Measurements from ENCODE around the gene CHRM1. TPM values are rescaled to one million over a fixed set of nuclear protein-coding genes. Genes with fewer than 3 reads are reported as not detected.

Gene CHRM1
- total RNA-seq, 1 experiment from 2014 or later, result not detected

Other genes starting within 250 kb of the CHRM1 start
- gene UQCC3, start 249.7 kb downstream of the CHRM1 start, total RNA-seq (2021), result 11.1 and 12.3 TPM in 2 replicates
- 9.1 and 10.4 TPM in 2 replicates for gene LBHD1, start 249.1 kb downstream of the CHRM1 start, total RNA-seq (2021)
- 110 and 118 TPM in 2 replicates for gene UBXN1, start 242.3 kb downstream of the CHRM1 start, total RNA-seq (2021)
- 0.59 and 0.79 TPM in 2 replicates for gene LRRN4CL, start 231.8 kb downstream of the CHRM1 start, total RNA-seq (2021)
- gene BSCL2, start 213.9 kb downstream of the CHRM1 start, total RNA-seq (2021), result 68.4 and 77.4 TPM in 2 replicates
- gene GNG3, start 213.7 kb downstream of the CHRM1 start, total RNA-seq (2021), result 3.2 and 3.4 TPM in 2 replicates
- 40.6 and 43.5 TPM in 2 replicates for gene HNRNPUL2, start 193.9 kb downstream of the CHRM1 start, total RNA-seq (2021)
- gene TTC9C, start 192.9 kb downstream of the CHRM1 start, total RNA-seq (2021), result 31.6 and 33.4 TPM in 2 replicates
- gene ZBTB3, start 167.2 kb downstream of the CHRM1 start, total RNA-seq (2021), result 39.7 and 43.4 TPM in 2 replicates
- gene POLR2G, start 159.8 kb downstream of the CHRM1 start, total RNA-seq (2021), result 126 and 129 TPM in 2 replicates
- gene TAF6L, start 150.0 kb downstream of the CHRM1 start, total RNA-seq (2021), result 37.7 and 44.2 TPM in 2 replicates
- 25.0 and 25.5 TPM in 2 replicates for gene TMEM179B, start 134.0 kb downstream of the CHRM1 start, total RNA-seq (2021)
- 21.7 and 22.2 TPM in 2 replicates for gene TMEM223, start 129.4 kb downstream of the CHRM1 start, total RNA-seq (2021)
- gene NXF1, start 115.9 kb downstream of the CHRM1 start, total RNA-seq (2021), result 65.5 and 69.0 TPM in 2 replicates
- gene STX5, start 89.3 kb downstream of the CHRM1 start, total RNA-seq (2021), result 33.5 and 34.7 TPM in 2 replicates
- 0.53 and 1.2 TPM in 2 replicates for gene TEX54, start 88.5 kb downstream of the CHRM1 start, total RNA-seq (2021)
- gene WDR74, start 81.8 kb downstream of the CHRM1 start, total RNA-seq (2021), result 121 and 124 TPM in 2 replicates
- 289 and 290 TPM in 2 replicates for gene SLC3A2, start 40.5 kb downstream of the CHRM1 start, total RNA-seq (2021)
- not detected in 2 replicates for gene SLC22A6, start 63.6 kb upstream of the CHRM1 start, total RNA-seq (2021)
- gene SLC22A8, start 94.5 kb upstream of the CHRM1 start, total RNA-seq (2021), result not detected in 2 replicates
- not detected in 2 replicates for gene SLC22A24, start 222.9 kb upstream of the CHRM1 start, total RNA-seq (2021)